HG02943 (cell line): ENCODE measurements around the gene FUZ.

Experiments used
- ATAC-seq: cut with Tn5 transposase; IDR thresholded peaks from one replicate; pipeline ENCODE4 v1.9.1; 2021; ENCODE audit warnings: mild to moderate bottlenecking, low read depth, moderate library complexity; ENCODE audit not compliant: unreplicated experiment

FUZ gene

GRCh38 chr19:49812997-49813861 lies at the start of gene FUZ:
Gene FUZ, minus strand, starts transcription at chr19:49813292. Its CDS starts 186 bp downstream, at chr19:49813106.
- ATAC-seq = peak; percentile 54

- no peak for ATAC-seq
Observed at GRCh38 chr19:49862391-49863253, 49.5 kb upstream of the FUZ start.

GRCh38 chr19:49861541-49862378 lies 48.7 kb upstream of the FUZ start:
- ATAC-seq = no peak

GRCh38 chr19:49861107-49861506 lies 48.0 kb upstream of the FUZ start:
- ATAC-seq = no peak

- no peak for ATAC-seq
Observed at GRCh38 chr19:49860336-49861102, 47.4 kb upstream of the FUZ start.

GRCh38 chr19:49859682-49860335 lies 46.7 kb upstream of the FUZ start:
- ATAC-seq = no peak

GRCh38 chr19:49858088-49858985 lies 45.2 kb upstream of the FUZ start:
- no peak for ATAC-seq

- ATAC-seq = no peak
Observed at GRCh38 chr19:49857838-49858087, 44.7 kb upstream of the FUZ start.

GRCh38 chr19:49857061-49857837 lies 44.2 kb upstream of the FUZ start:
- ATAC-seq = no peak

GRCh38 chr19:49856574-49857021 lies 43.5 kb upstream of the FUZ start:
- no peak for ATAC-seq

- no peak for ATAC-seq
Observed at GRCh38 chr19:49855676-49856573, 42.8 kb upstream of the FUZ start.

GRCh38 chr19:49855277-49855675 lies 42.2 kb upstream of the FUZ start:
- ATAC-seq = no peak

GRCh38 chr19:49854378-49855263 lies 41.5 kb upstream of the FUZ start:
- ATAC-seq = no peak

- ATAC-seq = no peak
Observed at GRCh38 chr19:49853852-49854377, 40.8 kb upstream of the FUZ start.

GRCh38 chr19:49852631-49853126 lies 39.6 kb upstream of the FUZ start:
- no peak for ATAC-seq
